Upper lobe of left lung (tissue), 4 donors: ENCODE measurements around the gene PRAC2.

Experiments used
- CTCF ChIP-seq, 6 experiments: fragments of 450-650 bp in 4 of 6; fragments of 200-600 bp in 2 of 6; sonication (generic) in 2 of 6; IDR thresholded peaks; one replicate each; pipeline ENCODE4 v1.5.1; 2016 to 2019; ENCODE audit warnings: antibody characterized with exemption in 6 of 6
- POLR2AphosphoS5 ChIP-seq, 2 donors: sonication (generic); formaldehyde crosslinking; IDR thresholded peaks; one replicate each; pipeline ENCODE4 v1.5.1; 2017; ENCODE audit warnings: antibody characterized with exemption in 2 of 2

GRCh38 chr17:48755356-48755755, 32.4 kb downstream of the PRAC2 start:
- TF ChIP-seq CTCF (IDR thresholded peaks at IDR 0.05) (no peak), POLR2AphosphoS5 (IDR thresholded peaks at IDR 0.05) (no peak)
